NB4 (cell line): ENCODE measurements around the gene NXPE1.

ENCODE experiments used
- MYC ChIP-seq: IDR thresholded peaks from 2 replicates; pipeline ENCODE4 v1.6.1; 2011; ENCODE audit warnings: low read depth, low read length
- POLR2A ChIP-seq: IDR thresholded peaks from 2 replicates; pipeline ENCODE4 v1.6.1; 2011; ENCODE audit warnings: mild to moderate bottlenecking; ENCODE audit not compliant: insufficient read length; ENCODE audit errors: extremely low read depth
- TF ChIP-seq, protein P1 (sequence below): IDR thresholded peaks from one replicate; pipeline ENCODE4 v1.5.1; 2012; ENCODE audit warnings: low read depth, low read length

DNA sequence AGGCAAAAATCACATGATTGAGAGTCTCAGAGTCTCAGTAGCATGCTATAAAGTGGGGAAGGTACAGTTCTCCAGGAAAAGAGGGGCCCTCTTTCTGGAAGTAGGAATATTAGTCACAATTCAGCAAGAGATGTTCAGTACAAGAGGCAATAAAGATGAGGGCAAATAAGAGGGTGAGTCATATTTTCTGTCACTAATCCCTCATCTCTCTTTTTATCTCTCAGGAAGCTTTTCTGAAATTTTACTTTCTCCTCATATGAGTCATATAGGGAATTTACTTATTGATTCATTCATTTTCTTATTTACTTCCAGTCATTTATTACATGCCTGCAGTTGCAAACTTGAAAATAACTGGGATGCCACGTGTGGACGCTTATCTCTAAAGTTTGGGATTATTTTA, 3.4 kb upstream of the NXPE1 start:
- TF ChIP-seq, protein P1, sequence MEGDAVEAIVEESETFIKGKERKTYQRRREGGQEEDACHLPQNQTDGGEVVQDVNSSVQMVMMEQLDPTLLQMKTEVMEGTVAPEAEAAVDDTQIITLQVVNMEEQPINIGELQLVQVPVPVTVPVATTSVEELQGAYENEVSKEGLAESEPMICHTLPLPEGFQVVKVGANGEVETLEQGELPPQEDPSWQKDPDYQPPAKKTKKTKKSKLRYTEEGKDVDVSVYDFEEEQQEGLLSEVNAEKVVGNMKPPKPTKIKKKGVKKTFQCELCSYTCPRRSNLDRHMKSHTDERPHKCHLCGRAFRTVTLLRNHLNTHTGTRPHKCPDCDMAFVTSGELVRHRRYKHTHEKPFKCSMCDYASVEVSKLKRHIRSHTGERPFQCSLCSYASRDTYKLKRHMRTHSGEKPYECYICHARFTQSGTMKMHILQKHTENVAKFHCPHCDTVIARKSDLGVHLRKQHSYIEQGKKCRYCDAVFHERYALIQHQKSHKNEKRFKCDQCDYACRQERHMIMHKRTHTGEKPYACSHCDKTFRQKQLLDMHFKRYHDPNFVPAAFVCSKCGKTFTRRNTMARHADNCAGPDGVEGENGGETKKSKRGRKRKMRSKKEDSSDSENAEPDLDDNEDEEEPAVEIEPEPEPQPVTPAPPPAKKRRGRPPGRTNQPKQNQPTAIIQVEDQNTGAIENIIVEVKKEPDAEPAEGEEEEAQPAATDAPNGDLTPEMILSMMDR: no peak
- TF ChIP-seq POLR2A (no peak), MYC (no peak)
